ENCODE results near the gene APOL5.

- TF ChIP-seq, protein P1, sequence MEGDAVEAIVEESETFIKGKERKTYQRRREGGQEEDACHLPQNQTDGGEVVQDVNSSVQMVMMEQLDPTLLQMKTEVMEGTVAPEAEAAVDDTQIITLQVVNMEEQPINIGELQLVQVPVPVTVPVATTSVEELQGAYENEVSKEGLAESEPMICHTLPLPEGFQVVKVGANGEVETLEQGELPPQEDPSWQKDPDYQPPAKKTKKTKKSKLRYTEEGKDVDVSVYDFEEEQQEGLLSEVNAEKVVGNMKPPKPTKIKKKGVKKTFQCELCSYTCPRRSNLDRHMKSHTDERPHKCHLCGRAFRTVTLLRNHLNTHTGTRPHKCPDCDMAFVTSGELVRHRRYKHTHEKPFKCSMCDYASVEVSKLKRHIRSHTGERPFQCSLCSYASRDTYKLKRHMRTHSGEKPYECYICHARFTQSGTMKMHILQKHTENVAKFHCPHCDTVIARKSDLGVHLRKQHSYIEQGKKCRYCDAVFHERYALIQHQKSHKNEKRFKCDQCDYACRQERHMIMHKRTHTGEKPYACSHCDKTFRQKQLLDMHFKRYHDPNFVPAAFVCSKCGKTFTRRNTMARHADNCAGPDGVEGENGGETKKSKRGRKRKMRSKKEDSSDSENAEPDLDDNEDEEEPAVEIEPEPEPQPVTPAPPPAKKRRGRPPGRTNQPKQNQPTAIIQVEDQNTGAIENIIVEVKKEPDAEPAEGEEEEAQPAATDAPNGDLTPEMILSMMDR (IDR thresholded peaks at IDR 0.05) = no peak
- TF ChIP-seq POLR2A (IDR thresholded peaks at IDR 0.05) (no peak), EP300 (IDR thresholded peaks at IDR 0.05) (no peak)
Observed at GRCh38 chr22:35736701-35737100, 19.0 kb downstream of the APOL5 start.
